HG02642 (cell line): ENCODE measurements around the gene TPK1.
A peak's percentile ranks its signal among the peaks of the same experiment; 100 is the strongest.
"Not testable (repeated sequence)": the region's sequence is repeated elsewhere in the genome, so short reads cannot be mapped to it uniquely, and the experiment has no call there.

Experiments used
- ATAC-seq: cut with Tn5 transposase; IDR thresholded peaks from one replicate; pipeline ENCODE4 v1.9.1; 2021; ENCODE audit warnings: mild to moderate bottlenecking; ENCODE audit not compliant: unreplicated experiment, poor library complexity

Gene TPK1

GRCh38 chr7:144438759-144439158 lies 397.1 kb downstream of the TPK1 start:
- ATAC-seq, result no peak

GRCh38 chr7:144437370-144438191 lies 398.3 kb downstream of the TPK1 start:
- ATAC-seq, result peak; percentile 84

- no peak for ATAC-seq
These were observed 399.4 kb downstream of the TPK1 start for GRCh38 chr7:144436500-144436899.

GRCh38 chr7:144428431-144428830 lies 407.4 kb downstream of the TPK1 start:
- no peak for ATAC-seq

GRCh38 chr7:144427539-144427938 lies 408.3 kb downstream of the TPK1 start:
- not testable (repeated sequence) for ATAC-seq

- not testable (repeated sequence) for ATAC-seq
These were observed 416.9 kb downstream of the TPK1 start for GRCh38 chr7:144418931-144419330.

GRCh38 chr7:144416341-144416740 lies 419.5 kb downstream of the TPK1 start:
- ATAC-seq, result no peak

GRCh38 chr7:144415858-144416257 lies 420.0 kb downstream of the TPK1 start:
- ATAC-seq, result no peak

- no peak for ATAC-seq
These were observed 421.0 kb downstream of the TPK1 start for GRCh38 chr7:144414815-144415214.

- ATAC-seq, result no peak
These were observed 425.4 kb downstream of the TPK1 start for GRCh38 chr7:144410441-144410840.

- ATAC-seq, result no peak
These were observed 427.7 kb downstream of the TPK1 start for GRCh38 chr7:144408121-144408520.

- ATAC-seq, result no peak
These were observed 428.5 kb downstream of the TPK1 start for GRCh38 chr7:144407266-144407931.

- ATAC-seq, result no peak
These were observed 430.9 kb downstream of the TPK1 start for GRCh38 chr7:144404946-144405345.

GRCh38 chr7:144403649-144404061 lies 432.2 kb downstream of the TPK1 start, which contains the start of gene NOBOX:
TSS of gene NOBOX (minus strand) at chr7:144403693.
- no peak for ATAC-seq

GRCh38 chr7:144403102-144403501 lies 432.8 kb downstream of the TPK1 start:
- no peak for ATAC-seq
